ENCODE measurements around the gene HAVCR1.
"Not testable (repeated sequence)": the region's sequence is repeated elsewhere in the genome, so short reads cannot be mapped to it uniquely, and the experiment has no call there.

HAVCR1 gene

GRCh38 chr5:157059093-157059539, at the start of gene HAVCR1:
Gene HAVCR1 (minus strand): TSS chr5:157059116. CDS start chr5:157057943, 1,173 bp downstream.
- DNase-seq: no peak

- DNase-seq: no peak
Observed at GRCh38 chr5:157107508-157107907, 48.6 kb upstream of the HAVCR1 start.

- DNase-seq: peak; percentile 52
Observed at GRCh38 chr5:157106630-157107461, 47.9 kb upstream of the HAVCR1 start.

GRCh38 chr5:157100140-157100679, 41.3 kb upstream of the HAVCR1 start:
- peak; percentile 22 to 90 for DNase-seq

- no peak for DNase-seq
Observed at GRCh38 chr5:157088342-157088990, 29.6 kb upstream of the HAVCR1 start.

GRCh38 chr5:157086751-157087359, 27.9 kb upstream of the HAVCR1 start:
- DNase-seq: no peak

- no peak for DNase-seq
Observed at GRCh38 chr5:157085930-157086329, 27.0 kb upstream of the HAVCR1 start.

GRCh38 chr5:157080286-157080685, 21.4 kb upstream of the HAVCR1 start:
- DNase-seq: no peak

GRCh38 chr5:157076558-157076957, 17.6 kb upstream of the HAVCR1 start:
- DNase-seq: no peak

- no peak for DNase-seq
Observed at GRCh38 chr5:157072508-157072907, 13.6 kb upstream of the HAVCR1 start.

GRCh38 chr5:157069949-157070348, 11.0 kb upstream of the HAVCR1 start:
- no peak for DNase-seq

GRCh38 chr5:157068785-157069184, 9.9 kb upstream of the HAVCR1 start:
- DNase-seq: no peak

- DNase-seq: no peak
Observed at GRCh38 chr5:157068339-157068738, 9.4 kb upstream of the HAVCR1 start.

- no peak for DNase-seq
Observed at GRCh38 chr5:157067005-157067404, 8.1 kb upstream of the HAVCR1 start.

GRCh38 chr5:157066080-157066479, 7.2 kb upstream of the HAVCR1 start:
- no peak for DNase-seq

GRCh38 chr5:157063776-157064430, 5.0 kb upstream of the HAVCR1 start:
- no peak for DNase-seq

- no peak for DNase-seq
Observed at GRCh38 chr5:157059891-157060290, 975 bp upstream of the HAVCR1 start.

- DNase-seq: no peak
Observed at GRCh38 chr5:157057459-157058370, 1.2 kb downstream of the HAVCR1 start.

GRCh38 chr5:157056848-157057247, 2.1 kb downstream of the HAVCR1 start:
- not testable (repeated sequence) for DNase-seq

- no peak for DNase-seq
Observed at GRCh38 chr5:157051604-157052245, 7.2 kb downstream of the HAVCR1 start.

- no peak for DNase-seq
Observed at GRCh38 chr5:157050050-157050449, 8.9 kb downstream of the HAVCR1 start.

All from bone marrow (tissue), 2 donors.